Caco-2 (cell line): ENCODE measurements around the gene COL9A3. TPM values are rescaled to one million over a fixed set of nuclear protein-coding genes. Genes with fewer than 3 reads are reported as not detected.

Experiments used
- BruUV-seq: library from RNA; stranded (reverse); fragments of 400-500 nt; replicated peaks from 2 replicates; lab custom pipeline; 2021; lab: Mats Ljungman, UMichigan
- CTCF ChIA-PET: fragments of 300-600 bp; sonication (Branson Sonifier 250); formaldehyde crosslinking; loops from one replicate; lab custom pipeline; 2022; ENCODE audit warnings: antibody characterized with exemption; lab: Charles Lee
- POLR2A ChIA-PET: fragments of 300-600 bp; sonication (Branson Sonifier 250); formaldehyde crosslinking; loops from one replicate; lab custom pipeline; 2022; ENCODE audit warnings: antibody characterized with exemption; lab: Charles Lee
- DNase-seq, 2 experiments: peaks; one replicate each; pipeline versions ENCODE4 v3.0.0 to v3.0.0-alpha.2; 2020 to 2022
- H3K27me3 ChIP-seq: replicated peaks from 2 replicates; pipeline ENCODE4 v1.6.0; 2011; ENCODE audit warnings: low read length; ENCODE audit not compliant: control insufficient read depth, insufficient read depth
- H3K36me3 ChIP-seq: 2 replicates; pipeline ENCODE4 v1.5.1; 2011; ENCODE audit warnings: low read length; ENCODE audit not compliant: control insufficient read depth, insufficient read depth
- H3K4me1 ChIP-seq: fragments of 250-450 bp; sonication (Bioruptor Pico); 2 replicates; pipeline ENCODE4 v1.5.1; 2020; ENCODE audit warnings: mild to moderate bottlenecking
- H3K4me3 ChIP-seq: 2 replicates; pipeline ENCODE4 v1.5.1; 2011; ENCODE audit warnings: low read depth, mild to moderate bottlenecking, control low read depth, low read length
- H3K9me3 ChIP-seq: fragments of 250-450 bp; sonication (Bioruptor Pico); 2 replicates; pipeline ENCODE4 v1.5.1; 2020; ENCODE audit warnings: mild to moderate bottlenecking, moderate library complexity
- H3K27ac Mint-ChIP-seq: one replicate; pipeline ENCODE4 v1.8.0; 2022; ENCODE audit warnings: mixed read lengths; ENCODE audit not compliant: unreplicated experiment
- H3K27me3 Mint-ChIP-seq: one replicate; pipeline ENCODE4 v1.8.0; 2022; ENCODE audit warnings: mixed read lengths; ENCODE audit not compliant: insufficient read depth, unreplicated experiment
- H3K36me3 Mint-ChIP-seq: one replicate; pipeline ENCODE4 v1.8.0; 2022; ENCODE audit warnings: mild to moderate bottlenecking, mixed read lengths; ENCODE audit not compliant: insufficient read depth, unreplicated experiment
- H3K4me1 Mint-ChIP-seq: one replicate; pipeline ENCODE4 v1.8.0; 2022; ENCODE audit warnings: low read depth, mixed read lengths; ENCODE audit not compliant: unreplicated experiment
- H3K4me3 Mint-ChIP-seq: one replicate; pipeline ENCODE4 v1.8.0; 2022; ENCODE audit warnings: mild to moderate bottlenecking, moderate library complexity, mixed read lengths; ENCODE audit not compliant: unreplicated experiment
- H3K9me3 Mint-ChIP-seq: one replicate; pipeline ENCODE4 v1.8.0; 2022; ENCODE audit warnings: mixed read lengths; ENCODE audit not compliant: unreplicated experiment
- CTCF ChIP-seq, 2 experiments: fragments of 200-600 bp in 1 of 2; IDR thresholded peaks; 1 replicate in 1 of 2; 2 replicates in 1 of 2; pipeline versions ENCODE4 v1.5.1 to v1.8.0; 2011 to 2022; ENCODE audit warnings: antibody characterized with exemption in 1 of 2, control low read depth in 1 of 2, inconsistent platforms in 1 of 2, low read depth in 1 of 2, low read length in 1 of 2, mild to moderate bottlenecking in 1 of 2, moderate library complexity in 1 of 2; ENCODE audit not compliant: insufficient read depth in 1 of 2, severe bottlenecking in 1 of 2, unreplicated experiment in 1 of 2
- intact Hi-C: fragments of 100-400 bp; cut with micrococcal nuclease; formaldehyde crosslinking; loops from one replicate; pipeline ENCODE4 v1.10.0; 2022; ENCODE audit not compliant: unreplicated experiment
- total RNA-seq: library from RNA; stranded (reverse); gene quantifications from 2 replicates; pipeline ENCODE4 v1.2.3, GENCODE V29; 2022

COL9A3 gene
- total RNA-seq, 1 experiment from 2014 or later, result 6.4 TPM

- H3K27me3 ChIP-seq, result no peaks in the 10 kb centered on the region
- H3K36me3 ChIP-seq, result 0 out of 2 replicates have a peak, but pooled peaks cover 5% of the 10 kb centered on the region
- H3K27ac Mint-ChIP-seq, result peak overlapping the region; percentile 9
- H3K36me3 Mint-ChIP-seq, result peaks cover 48% of the 10 kb centered on the region
- BruUV-seq, result no TSS peak
- H3K9me3 Mint-ChIP-seq, result no peaks in the 10 kb centered on the region
- intact Hi-C loops, result no loop called here
- ChIA-PET POLR2A (no interaction called here), CTCF (no interaction called here)
- TF ChIP-seq CTCF (IDR thresholded peaks at IDR 0.05; ENCODE audit: insufficient read depth in 1 of 2, low read depth in 1 of 2, low read length in 1 of 2, severe bottlenecking in 1 of 2, unreplicated experiment in 1 of 2), result no peak
- no peak overlapping the region for H3K4me3 ChIP-seq
- peaks cover 3% of the 10 kb centered on the region for H3K4me1 Mint-ChIP-seq
- DNase-seq, result no peak
- no peaks in the 10 kb centered on the region for H3K9me3 ChIP-seq
- no peak overlapping the region for H3K4me3 Mint-ChIP-seq
- no peaks in the 10 kb centered on the region for H3K4me1 ChIP-seq
- no peaks in the 10 kb centered on the region for H3K27me3 Mint-ChIP-seq
These were observed 64.2 kb downstream of the COL9A3 start for GRCh38 chr20:62880935-62881661.

- no peaks in the 10 kb centered on the region for H3K4me1 Mint-ChIP-seq
- H3K9me3 Mint-ChIP-seq, result no peaks in the 10 kb centered on the region
- peaks cover 48% of the 10 kb centered on the region for H3K36me3 Mint-ChIP-seq
- intact Hi-C loops, result no loop called here
- H3K27me3 ChIP-seq, result no peaks in the 10 kb centered on the region
- no peaks in the 10 kb centered on the region for H3K27me3 Mint-ChIP-seq
- no peak for DNase-seq
- H3K4me3 Mint-ChIP-seq, result no peak overlapping the region
- ChIA-PET CTCF (interaction anchor here (0.6 kb wide), 2 partner anchors 26 to 34 kb away, joined by 3 to 6 read pairs; no protein-coding TSS in a partner anchor), POLR2A (no interaction called here)
- peak overlapping the region; percentile 9 for H3K27ac Mint-ChIP-seq
- H3K36me3 ChIP-seq, result 0 out of 2 replicates have a peak, but pooled peaks cover 5% of the 10 kb centered on the region
- no TSS peak for BruUV-seq
- no peaks in the 10 kb centered on the region for H3K9me3 ChIP-seq
- no peak overlapping the region for H3K4me3 ChIP-seq
- no peaks in the 10 kb centered on the region for H3K4me1 ChIP-seq
- TF ChIP-seq CTCF (IDR thresholded peaks at IDR 0.05; ENCODE audit: insufficient read depth in 1 of 2, low read depth in 1 of 2, low read length in 1 of 2, severe bottlenecking in 1 of 2, unreplicated experiment in 1 of 2), result no peak
These were observed 65.0 kb downstream of the COL9A3 start for GRCh38 chr20:62881662-62882395.

GRCh38 chr20:62882426-62882825 lies 65.6 kb downstream of the COL9A3 start:
- H3K4me1 ChIP-seq, result no peaks in the 10 kb centered on the region
- H3K27ac Mint-ChIP-seq, result no peak overlapping the region
- TF ChIP-seq CTCF (IDR thresholded peaks at IDR 0.05; ENCODE audit: insufficient read depth in 1 of 2, low read depth in 1 of 2, low read length in 1 of 2, severe bottlenecking in 1 of 2, unreplicated experiment in 1 of 2), result no peak
- intact Hi-C loops, result no loop called here
- H3K27me3 ChIP-seq, result no peaks in the 10 kb centered on the region
- H3K4me3 ChIP-seq, result no peak overlapping the region
- no peak overlapping the region for H3K4me3 Mint-ChIP-seq
- no peaks in the 10 kb centered on the region for H3K27me3 Mint-ChIP-seq
- H3K36me3 Mint-ChIP-seq, result peaks cover 54% of the 10 kb centered on the region
- no peaks in the 10 kb centered on the region for H3K9me3 Mint-ChIP-seq
- ChIA-PET CTCF (interaction anchor here (0.6 kb wide), 2 partner anchors 25 to 35 kb away, joined by 3 to 6 read pairs; no protein-coding TSS in a partner anchor), POLR2A (no interaction called here)
- H3K4me1 Mint-ChIP-seq, result no peaks in the 10 kb centered on the region
- H3K36me3 ChIP-seq, result 0 out of 2 replicates have a peak, but pooled peaks cover 5% of the 10 kb centered on the region
- no peaks in the 10 kb centered on the region for H3K9me3 ChIP-seq
- no TSS peak for BruUV-seq
- no peak for DNase-seq
